ENCODE measurements around the gene ACSF2. TPM values are rescaled to one million over a fixed set of nuclear protein-coding genes. Genes with fewer than 3 reads are reported as not detected.

Gene ACSF2
- total and polyA plus RNA-seq, 2 donors (not counting 3 experiments of a cell fraction or from before 2014, with no cell fraction given): 33.2 to 37.2 TPM

- TF ChIP-seq EZH2 (IDR thresholded peaks at IDR 0.05; ENCODE audit: borderline replicate concordance, low read depth, low read length, severe bottlenecking) (no peak), GATA2 (IDR thresholded peaks at IDR 0.05; ENCODE audit: insufficient read depth, insufficient read length, low read depth, low read length) (no peak), JUN (IDR thresholded peaks at IDR 0.05; ENCODE audit: borderline replicate concordance, insufficient read depth, insufficient read length, low read depth) (no peak), POLR2AphosphoS5 (IDR thresholded peaks at IDR 0.05; ENCODE audit: insufficient read depth, low read depth, low read length) (no peak), POLR2A (IDR thresholded peaks at IDR 0.05; ENCODE audit: low read depth, low read length) (no peak), FOS (IDR thresholded peaks at IDR 0.05; ENCODE audit: borderline replicate concordance, insufficient read depth, low read length) (no peak), MYC (IDR thresholded peaks at IDR 0.05; ENCODE audit: low read depth, low read length) (no peak), MAX (IDR thresholded peaks at IDR 0.05; ENCODE audit: insufficient read depth, insufficient read length) (no peak), CTCF (IDR thresholded peaks at IDR 0.05; ENCODE audit: extremely low read depth in 1 of 2, insufficient read depth in 1 of 2, low read depth in 1 of 2, low read length in 2 of 2) (no peak)
- no peak overlapping the region for H3K4me2 ChIP-seq (ENCODE audit: insufficient read depth, low read length)
- no peak overlapping the region for H3K9ac ChIP-seq (replicated peaks; ENCODE audit: extremely low read depth, insufficient read depth, low read length)
- intact Hi-C loops (cut with micrococcal nuclease) (no loop called here), dilution Hi-C loops (cut with MboI; ENCODE audit: extremely low pct_ligation_motif_present, low sequenced_read_pairs) (no loop called here)
- no peak overlapping the region for H3K4me3 ChIP-seq (replicated peaks in 1 of 3; ENCODE audit: insufficient read depth in 1 of 3, low read depth in 1 of 3, low read length in 3 of 3)
- no peaks in the 10 kb centered on the region for H3K79me2 ChIP-seq (ENCODE audit: control insufficient read depth, insufficient read depth, low read length)
- no peak for FAIRE-seq
- H3K9me1 ChIP-seq (replicated peaks; ENCODE audit: control insufficient read depth, extremely low read depth, insufficient read depth, low read length): no peaks in the 10 kb centered on the region
- H3K9me3 ChIP-seq (replicated peaks; ENCODE audit: control insufficient read depth, insufficient read depth, low read length): no peaks in the 10 kb centered on the region
- no peak for DNase-seq (ENCODE audit: low read depth, low spot score)
- POLR2A ChIA-PET: no interaction called here
- BruUV-seq (replicated peaks): no TSS peak
- H2AFZ ChIP-seq (ENCODE audit: low read depth, low read length): no peak overlapping the region
- CTCF ChIA-PET: interaction anchor here (0.7 to 1.4 kb wide), 3 partner anchors 10 to 50 kb away, joined by 3 to 4 read pairs (median 3); partner anchors contain the start of gene CHAD
- no peaks in the 10 kb centered on the region for H3K27me3 ChIP-seq (ENCODE audit: control insufficient read depth in 2 of 2, insufficient read depth in 2 of 2, low read length in 2 of 2)
- no peaks in the 10 kb centered on the region for H3K36me3 ChIP-seq (ENCODE audit: control insufficient read depth in 2 of 2, extremely low read depth in 1 of 2, insufficient read depth in 2 of 2, low read length in 2 of 2)
- H4K20me1 ChIP-seq (replicated peaks; ENCODE audit: control insufficient read depth, extremely low read depth, insufficient read depth, low read length): no peaks in the 10 kb centered on the region
- no peaks in the 10 kb centered on the region for H3K4me1 ChIP-seq (ENCODE audit: control insufficient read depth, extremely low read depth, insufficient read depth, low read length)
- H3K27ac ChIP-seq (ENCODE audit: insufficient read depth, low read depth, low read length): no peak overlapping the region
These were observed 19.8 kb downstream of the ACSF2 start for GRCh38 chr17:50445730-50446325.

Data from endothelial cell of umbilical vein (primary cell).